Measurements from ENCODE around the gene PLXNA4.

GRCh38 chr7:132429181-132429580 lies 147.1 kb downstream of the PLXNA4 start:
- TF ChIP-seq, protein P1, sequence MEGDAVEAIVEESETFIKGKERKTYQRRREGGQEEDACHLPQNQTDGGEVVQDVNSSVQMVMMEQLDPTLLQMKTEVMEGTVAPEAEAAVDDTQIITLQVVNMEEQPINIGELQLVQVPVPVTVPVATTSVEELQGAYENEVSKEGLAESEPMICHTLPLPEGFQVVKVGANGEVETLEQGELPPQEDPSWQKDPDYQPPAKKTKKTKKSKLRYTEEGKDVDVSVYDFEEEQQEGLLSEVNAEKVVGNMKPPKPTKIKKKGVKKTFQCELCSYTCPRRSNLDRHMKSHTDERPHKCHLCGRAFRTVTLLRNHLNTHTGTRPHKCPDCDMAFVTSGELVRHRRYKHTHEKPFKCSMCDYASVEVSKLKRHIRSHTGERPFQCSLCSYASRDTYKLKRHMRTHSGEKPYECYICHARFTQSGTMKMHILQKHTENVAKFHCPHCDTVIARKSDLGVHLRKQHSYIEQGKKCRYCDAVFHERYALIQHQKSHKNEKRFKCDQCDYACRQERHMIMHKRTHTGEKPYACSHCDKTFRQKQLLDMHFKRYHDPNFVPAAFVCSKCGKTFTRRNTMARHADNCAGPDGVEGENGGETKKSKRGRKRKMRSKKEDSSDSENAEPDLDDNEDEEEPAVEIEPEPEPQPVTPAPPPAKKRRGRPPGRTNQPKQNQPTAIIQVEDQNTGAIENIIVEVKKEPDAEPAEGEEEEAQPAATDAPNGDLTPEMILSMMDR (IDR thresholded peaks at IDR 0.05; ENCODE audit: low read depth, low read length, missing input control), result no peak
- TF ChIP-seq, protein P2, sequence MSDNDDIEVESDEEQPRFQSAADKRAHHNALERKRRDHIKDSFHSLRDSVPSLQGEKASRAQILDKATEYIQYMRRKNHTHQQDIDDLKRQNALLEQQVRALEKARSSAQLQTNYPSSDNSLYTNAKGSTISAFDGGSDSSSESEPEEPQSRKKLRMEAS (IDR thresholded peaks at IDR 0.05), result no peak
- TF ChIP-seq GABPA (IDR thresholded peaks at IDR 0.05 in 1 of 2, conservative IDR thresholded peaks at IDR 0.05 in 1 of 2), result no peak
- no peak for TF ChIP-seq EGR1 (IDR thresholded peaks at IDR 0.05; ENCODE audit: low read depth in 2 of 2)
- TF ChIP-seq YY1 (IDR thresholded peaks at IDR 0.05), result no peak
- TF ChIP-seq, protein P3, sequence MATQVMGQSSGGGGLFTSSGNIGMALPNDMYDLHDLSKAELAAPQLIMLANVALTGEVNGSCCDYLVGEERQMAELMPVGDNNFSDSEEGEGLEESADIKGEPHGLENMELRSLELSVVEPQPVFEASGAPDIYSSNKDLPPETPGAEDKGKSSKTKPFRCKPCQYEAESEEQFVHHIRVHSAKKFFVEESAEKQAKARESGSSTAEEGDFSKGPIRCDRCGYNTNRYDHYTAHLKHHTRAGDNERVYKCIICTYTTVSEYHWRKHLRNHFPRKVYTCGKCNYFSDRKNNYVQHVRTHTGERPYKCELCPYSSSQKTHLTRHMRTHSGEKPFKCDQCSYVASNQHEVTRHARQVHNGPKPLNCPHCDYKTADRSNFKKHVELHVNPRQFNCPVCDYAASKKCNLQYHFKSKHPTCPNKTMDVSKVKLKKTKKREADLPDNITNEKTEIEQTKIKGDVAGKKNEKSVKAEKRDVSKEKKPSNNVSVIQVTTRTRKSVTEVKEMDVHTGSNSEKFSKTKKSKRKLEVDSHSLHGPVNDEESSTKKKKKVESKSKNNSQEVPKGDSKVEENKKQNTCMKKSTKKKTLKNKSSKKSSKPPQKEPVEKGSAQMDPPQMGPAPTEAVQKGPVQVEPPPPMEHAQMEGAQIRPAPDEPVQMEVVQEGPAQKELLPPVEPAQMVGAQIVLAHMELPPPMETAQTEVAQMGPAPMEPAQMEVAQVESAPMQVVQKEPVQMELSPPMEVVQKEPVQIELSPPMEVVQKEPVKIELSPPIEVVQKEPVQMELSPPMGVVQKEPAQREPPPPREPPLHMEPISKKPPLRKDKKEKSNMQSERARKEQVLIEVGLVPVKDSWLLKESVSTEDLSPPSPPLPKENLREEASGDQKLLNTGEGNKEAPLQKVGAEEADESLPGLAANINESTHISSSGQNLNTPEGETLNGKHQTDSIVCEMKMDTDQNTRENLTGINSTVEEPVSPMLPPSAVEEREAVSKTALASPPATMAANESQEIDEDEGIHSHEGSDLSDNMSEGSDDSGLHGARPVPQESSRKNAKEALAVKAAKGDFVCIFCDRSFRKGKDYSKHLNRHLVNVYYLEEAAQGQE (IDR thresholded peaks at IDR 0.05), result no peak
- TF ChIP-seq ATF3 (IDR thresholded peaks at IDR 0.05), result no peak
